ENCODE data around the gene DNAAF8.
A peak's percentile ranks its signal among the peaks of the same experiment; 100 is the strongest.
"Not testable (repeated sequence)": the region's sequence is repeated elsewhere in the genome, so short reads cannot be mapped to it uniquely, and the experiment has no call there.

Gene DNAAF8

GRCh38 chr16:4723071-4723767, 11.1 kb upstream of the DNAAF8 start:
- no peak for DNase-seq (ENCODE audit: low spot score)

- DNase-seq (ENCODE audit: low spot score): no peak
Measured at GRCh38 chr16:4724661-4725270, 9.6 kb upstream of the DNAAF8 start.

GRCh38 chr16:4726616-4727015, 7.7 kb upstream of the DNAAF8 start:
- DNase-seq (ENCODE audit: low spot score): no peak

- DNase-seq (ENCODE audit: low spot score): no peak
Measured at GRCh38 chr16:4728676-4729075, 5.7 kb upstream of the DNAAF8 start.

GRCh38 chr16:4729876-4730275, 4.5 kb upstream of the DNAAF8 start:
- no peak for DNase-seq (ENCODE audit: low spot score)

GRCh38 chr16:4733211-4733742, 1.1 kb upstream of the DNAAF8 start:
- no peak for DNase-seq (ENCODE audit: low spot score)

GRCh38 chr16:4733747-4734062, 632 bp upstream of the DNAAF8 start:
- no peak for DNase-seq (ENCODE audit: low spot score)

GRCh38 chr16:4734730-4735535, 596 bp downstream of the DNAAF8 start:
- peak; percentile 93 for DNase-seq (ENCODE audit: low spot score)

- no peak for DNase-seq (ENCODE audit: low spot score)
Measured at GRCh38 chr16:4736546-4736945, 2.2 kb downstream of the DNAAF8 start.

- DNase-seq (ENCODE audit: low spot score): no peak
Measured at GRCh38 chr16:4737545-4737944, 3.2 kb downstream of the DNAAF8 start.

GRCh38 chr16:4738370-4738769, 4.0 kb downstream of the DNAAF8 start:
- DNase-seq (ENCODE audit: low spot score): not testable (repeated sequence)

GRCh38 chr16:4743226-4743878, 9.0 kb downstream of the DNAAF8 start:
- DNase-seq (ENCODE audit: low spot score): no peak

GRCh38 chr16:4744555-4745273, 10.4 kb downstream of the DNAAF8 start:
- DNase-seq (ENCODE audit: low spot score): no peak

- no peak for DNase-seq (ENCODE audit: low spot score)
Measured at GRCh38 chr16:4745274-4745569, 10.9 kb downstream of the DNAAF8 start.

- no peak for DNase-seq (ENCODE audit: low spot score)
Measured at GRCh38 chr16:4746215-4746614, 11.9 kb downstream of the DNAAF8 start.

- no peak for DNase-seq (ENCODE audit: low spot score)
Measured at GRCh38 chr16:4746991-4747574, 12.7 kb downstream of the DNAAF8 start.

GRCh38 chr16:4747906-4748681, 13.8 kb downstream of the DNAAF8 start:
- DNase-seq (ENCODE audit: low spot score): no peak

- no peak for DNase-seq (ENCODE audit: low spot score)
Measured at GRCh38 chr16:4748682-4749411, 14.5 kb downstream of the DNAAF8 start.

- DNase-seq (ENCODE audit: low spot score): no peak
Measured at GRCh38 chr16:4749700-4750257, 15.4 kb downstream of the DNAAF8 start.

GRCh38 chr16:4750896-4751295, 16.6 kb downstream of the DNAAF8 start:
- DNase-seq (ENCODE audit: low spot score): no peak
